HT1080 (cell line): ENCODE results near the gene PVR. TPM values are rescaled to one million over a fixed set of nuclear protein-coding genes. Genes with fewer than 3 reads are reported as not detected.
"Not testable (repeated sequence)": the region's sequence is repeated elsewhere in the genome, so short reads cannot be mapped to it uniquely, and the experiment has no call there.

ENCODE experiments used
- DNase-seq: peaks from one replicate; pipeline ENCODE4 v3.0.0-alpha.2; 2015; ENCODE audit warnings: low read depth
- polyA plus RNA-seq, 2 experiments: library from polyadenylated mRNA; depleted of rRNA; stranded (reverse); fragments of >200 nt; gene quantifications; 2 replicates each; pipeline ENCODE4 v1.2.3, GENCODE V29; 2015
- total RNA-seq: library from RNA; depleted of rRNA; stranded (reverse); fragments of >200 nt; shearing (Covaris generic); gene quantifications from 2 replicates; pipeline ENCODE4 v1.2.3, GENCODE V29; 2014; rRNA removed

PVR gene
- total RNA-seq, result 97.9 and 110 TPM in 2 replicates
- polyA plus RNA-seq (2015; cell fraction: cytosol; rRNA removed), result 155 and 156 TPM in 2 replicates
- 193 and 207 TPM in 2 replicates for polyA plus RNA-seq (2015; cell fraction: nucleus; rRNA removed)

GRCh38 chr19:44643605-44644401 is at the start of gene PVR:
PVR (plus strand) TSS chr19:44643910; CDS start chr19:44644097, 187 bp downstream.
- peak; percentile 83 for DNase-seq

- no peak for DNase-seq
These were observed 47.1 kb upstream of the PVR start for GRCh38 chr19:44596428-44597130.

GRCh38 chr19:44597131-44597491 is 46.6 kb upstream of the PVR start:
- no peak for DNase-seq

DNA sequence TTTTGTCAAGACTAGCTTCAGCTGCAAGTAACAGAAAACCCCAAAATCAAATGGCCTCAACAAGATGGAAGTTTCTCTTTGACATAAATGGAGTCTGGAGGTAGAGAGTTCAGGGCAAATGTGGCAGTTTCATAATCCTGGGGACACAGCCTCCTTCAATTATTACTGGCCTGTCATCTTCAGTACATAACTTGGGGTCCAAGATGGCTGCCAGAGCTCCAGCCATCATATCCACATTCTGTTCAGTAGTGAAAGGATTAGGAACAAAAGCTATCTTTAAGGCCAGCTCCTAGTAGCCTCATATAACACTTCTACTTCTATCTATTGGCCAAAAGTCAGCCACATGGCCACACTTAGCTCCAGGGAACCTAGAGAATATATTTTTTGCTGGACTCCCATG is 45.4 kb upstream of the PVR start:
- no peak for DNase-seq

DNA sequence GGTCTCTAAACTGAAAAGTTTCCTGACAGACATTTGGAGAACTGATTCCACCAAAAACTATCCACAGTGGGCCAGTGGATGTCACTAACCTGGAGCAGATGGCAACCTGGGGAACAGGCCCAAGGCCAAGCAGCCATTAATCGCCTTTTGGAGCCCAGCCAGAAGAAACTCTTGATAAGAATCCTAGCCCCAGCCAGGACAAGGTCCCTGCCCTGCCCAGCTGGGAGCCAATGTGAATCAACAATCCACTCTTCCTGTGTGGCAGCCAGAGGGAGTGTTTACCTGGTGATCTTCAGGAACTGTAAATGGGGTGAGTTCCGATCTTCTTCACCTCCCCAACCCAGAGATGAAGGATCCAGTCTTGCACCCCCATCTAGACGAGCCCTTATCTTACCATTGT is 44.8 kb upstream of the PVR start:
- no peak for DNase-seq

DNA sequence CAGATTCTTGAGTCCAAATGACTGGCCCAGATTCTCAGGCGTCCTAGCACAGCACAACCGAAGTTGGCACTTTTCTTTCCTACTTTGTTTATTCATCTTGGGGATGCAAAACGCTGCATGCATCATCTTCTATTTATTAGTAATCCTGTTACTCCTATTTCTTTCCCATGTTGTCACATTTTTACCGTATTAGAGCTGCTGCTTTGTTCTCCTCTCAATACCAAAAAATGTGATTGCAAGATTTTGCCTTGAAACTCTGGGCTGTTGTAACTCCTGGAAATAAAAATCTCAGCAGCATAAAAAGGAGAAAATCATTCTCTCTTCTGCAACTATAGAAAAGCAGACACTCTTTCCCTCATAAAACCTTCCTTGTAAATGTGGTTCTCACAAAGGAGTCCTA is 43.2 kb upstream of the PVR start:
- no peak for DNase-seq

GRCh38 chr19:44602081-44602480 is 41.6 kb upstream of the PVR start:
- DNase-seq, result no peak

- peak; percentile 79 for DNase-seq
These were observed 40.3 kb upstream of the PVR start for GRCh38 chr19:44603201-44603945.

- DNase-seq, result no peak
These were observed 39.5 kb upstream of the PVR start for GRCh38 chr19:44604241-44604640.

- no peak for DNase-seq
These were observed 38.2 kb upstream of the PVR start for GRCh38 chr19:44605547-44605946.

DNA sequence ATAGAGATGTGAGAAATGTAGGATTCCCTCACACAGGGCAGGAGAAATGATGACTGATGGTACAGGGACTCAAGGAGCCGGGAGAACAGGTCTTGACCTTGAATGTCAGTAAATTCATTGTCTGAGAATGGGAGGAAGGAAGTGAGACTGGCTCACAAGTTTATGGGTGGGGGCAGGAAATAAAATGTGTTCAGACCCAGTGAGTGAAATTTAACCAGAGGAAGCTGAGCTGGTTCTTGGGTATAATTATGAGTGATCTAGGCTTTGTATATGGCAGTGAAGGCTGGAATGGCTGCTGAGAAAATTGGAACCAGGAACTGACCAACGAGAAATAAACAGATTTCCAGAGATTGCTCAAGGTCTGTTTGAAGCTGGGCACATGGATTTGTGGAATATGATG is 36.7 kb upstream of the PVR start:
- peak; percentile 94 for DNase-seq

- no peak for DNase-seq
These were observed 35.8 kb upstream of the PVR start for GRCh38 chr19:44607917-44608316.

- DNase-seq, result no peak
These were observed 35.3 kb upstream of the PVR start for GRCh38 chr19:44608391-44608821.

DNA sequence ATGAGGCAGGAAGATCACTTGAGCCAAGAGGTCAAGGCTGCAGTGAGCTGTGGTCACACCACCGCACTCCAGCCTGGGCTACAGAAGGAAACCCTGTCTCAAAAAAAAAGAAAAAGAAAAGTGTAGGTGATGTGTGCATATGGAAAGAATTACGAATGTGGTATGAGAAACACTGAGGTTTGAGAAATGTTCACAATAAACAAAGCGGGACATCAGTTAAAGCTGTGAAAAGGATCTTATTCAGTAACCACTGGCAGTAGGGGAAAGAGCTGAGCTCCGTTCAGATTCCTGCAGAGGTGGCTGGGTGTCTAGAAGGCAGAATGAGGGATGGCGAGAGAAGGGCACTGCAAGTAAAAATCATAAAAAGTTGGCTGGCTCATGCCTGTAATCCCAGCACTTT is 34.5 kb upstream of the PVR start:
- no peak for DNase-seq

DNA sequence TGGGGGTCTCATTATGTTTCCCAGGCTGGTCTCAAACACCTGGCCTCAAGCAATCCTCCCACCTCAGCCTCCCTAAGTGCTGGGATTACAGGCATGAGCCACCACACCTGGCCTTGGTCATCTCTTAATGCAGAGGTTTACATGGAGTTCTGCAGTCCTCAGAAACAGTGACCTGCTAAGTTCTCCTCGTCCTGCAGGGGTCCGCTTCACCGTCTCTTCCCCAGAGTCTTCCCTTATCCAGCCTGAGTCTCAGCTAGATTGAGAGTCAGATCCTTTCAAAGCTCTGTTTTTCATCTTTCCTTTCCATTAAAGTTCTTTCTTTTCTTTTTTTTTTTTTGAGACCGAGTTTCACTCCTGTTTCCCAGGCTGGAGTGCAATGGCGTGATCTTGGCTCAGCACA is 33.2 kb upstream of the PVR start:
- not testable (repeated sequence) for DNase-seq

GRCh38 chr19:44611812-44612295 is 31.9 kb upstream of the PVR start:
- no peak for DNase-seq

DNA sequence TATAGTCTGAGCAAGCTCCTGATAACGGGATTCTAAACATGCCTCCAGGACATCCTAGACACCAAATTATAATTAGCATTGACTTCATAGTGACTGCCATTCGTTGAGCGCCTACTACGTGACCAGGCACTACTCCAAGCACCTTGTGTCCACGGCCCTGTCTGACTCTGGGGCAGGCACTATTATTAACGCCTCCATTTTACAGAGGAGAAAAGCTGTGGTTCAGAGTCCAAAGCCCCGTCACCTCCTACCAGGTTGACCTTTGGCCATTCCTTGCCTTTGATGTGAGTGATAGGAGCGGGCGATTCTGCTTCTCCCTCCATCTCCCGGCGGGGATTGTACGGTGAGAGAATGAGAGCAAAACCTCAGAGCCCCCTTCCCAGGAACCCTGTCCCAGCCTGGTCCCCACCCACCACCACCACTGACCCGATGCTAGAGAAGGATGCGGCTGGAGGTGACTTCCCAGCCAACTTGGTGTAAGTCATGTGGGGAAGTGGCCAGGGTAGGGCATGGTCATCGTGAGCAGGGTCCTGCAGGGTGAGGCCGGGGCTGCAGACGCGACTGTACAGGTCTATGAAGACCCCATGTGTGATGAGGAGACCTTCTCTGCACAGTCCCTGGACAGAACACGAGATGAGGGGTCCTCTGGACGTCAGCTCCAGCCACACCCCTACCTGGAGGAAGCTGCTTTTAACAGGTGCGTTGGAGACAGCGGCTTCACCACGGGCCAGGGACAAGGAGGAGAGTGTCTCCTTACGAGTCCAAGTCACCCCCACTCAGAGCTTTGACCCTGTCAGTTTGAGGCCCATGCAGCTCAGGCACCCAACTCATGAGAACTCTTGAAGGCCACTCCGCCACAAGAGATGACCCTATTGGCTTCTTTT is 30.2 kb upstream of the PVR start, which contains the start of gene IGSF23:
TSS of gene IGSF23 (plus strand) at position 269 of the 884 bp plus-strand sequence. CDS start at position 352, 83 bp downstream.
- no peak for DNase-seq

- no peak for DNase-seq
These were observed 29.4 kb upstream of the PVR start for GRCh38 chr19:44614313-44614712.

GRCh38 chr19:44615863-44616247 is 27.9 kb upstream of the PVR start:
- no peak for DNase-seq

GRCh38 chr19:44617110-44617880 is 26.4 kb upstream of the PVR start:
- no peak for DNase-seq
